Endodermal cell (in vitro differentiated cells): ENCODE measurements around the gene ARHGAP45. TPM values are rescaled to one million over a fixed set of nuclear protein-coding genes. Genes with fewer than 3 reads are reported as not detected.

ENCODE experiments used
- DNase-seq: peaks from one replicate; pipeline ENCODE4 v3.0.0-alpha.2; 2017
- H3K27ac ChIP-seq: 2 replicates; pipeline ENCODE4 v1.5.1; 2013; ENCODE audit warnings: mild to moderate bottlenecking, low read depth, low read length, moderate library complexity
- H3K27me3 ChIP-seq: 2 replicates; pipeline ENCODE4 v1.6.1; 2013; ENCODE audit warnings: mild to moderate bottlenecking, low read length, moderate library complexity; ENCODE audit not compliant: insufficient read depth, control insufficient read depth, poor library complexity, severe bottlenecking
- H3K36me3 ChIP-seq: 2 replicates; pipeline ENCODE4 v1.7.0; 2013; ENCODE audit warnings: mild to moderate bottlenecking, low read length, moderate library complexity; ENCODE audit not compliant: control insufficient read depth, insufficient read depth
- H3K4me1 ChIP-seq: one replicate; pipeline ENCODE4 v1.7.0; 2013; ENCODE audit warnings: low read length; ENCODE audit not compliant: control insufficient read depth, insufficient read depth
- H3K4me3 ChIP-seq: 2 replicates; pipeline ENCODE4 v1.5.1; 2013; ENCODE audit warnings: mild to moderate bottlenecking, low read length, moderate library complexity
- H3K9ac ChIP-seq: 2 replicates; pipeline ENCODE4 v1.6.1; 2013; ENCODE audit warnings: mild to moderate bottlenecking, low read length, moderate library complexity; ENCODE audit not compliant: poor library complexity, severe bottlenecking; ENCODE audit errors: extremely low read depth
- H3K9me3 ChIP-seq: 2 replicates; pipeline ENCODE4 v1.6.1; 2013; ENCODE audit warnings: mild to moderate bottlenecking, low read length, moderate library complexity; ENCODE audit not compliant: control insufficient read depth
- H3K27ac Mint-ChIP-seq: 2 replicates; pipeline ENCODE4 v1.8.0; 2020; ENCODE audit warnings: mixed read lengths
- H3K27me3 Mint-ChIP-seq: 2 replicates; pipeline ENCODE4 v1.8.0; 2021; ENCODE audit warnings: mild to moderate bottlenecking, mixed read lengths; ENCODE audit not compliant: insufficient read depth
- H3K36me3 Mint-ChIP-seq: 2 replicates; pipeline ENCODE4 v1.8.0; 2020; ENCODE audit warnings: low read depth, mixed read lengths
- H3K4me1 Mint-ChIP-seq: 2 replicates; pipeline ENCODE4 v1.8.0; 2020; ENCODE audit warnings: mixed read lengths
- H3K4me3 Mint-ChIP-seq: 2 replicates; pipeline ENCODE4 v1.8.0; 2020; ENCODE audit warnings: mild to moderate bottlenecking, moderate library complexity, mixed read lengths
- H3K9me3 Mint-ChIP-seq: 2 replicates; pipeline ENCODE4 v1.8.0; 2020; ENCODE audit warnings: mild to moderate bottlenecking, mixed read lengths
- CTCF ChIP-seq: fragments of 200-600 bp; sonication (generic); conservative IDR thresholded peaks from 2 replicates; pipeline ENCODE4 v1.5.0; 2021; ENCODE audit warnings: antibody characterized with exemption, mild to moderate bottlenecking
- WGBS, 2 experiments: methylation state at CpG; one replicate each; pipeline versions ENCODE4 v1.1.5 to v1.1.7; 2013; ENCODE audit warnings: missing lambda C conversion rate in 2 of 2, mixed read lengths in 1 of 2; ENCODE audit not compliant: insufficient coverage in 1 of 2, insufficient read length in 1 of 2; 5-methylcytosine and 5-hydroxymethylcytosine counted together
- total RNA-seq, 2 donors: library from RNA; stranded (reverse); fragmentation: NEBNext Ultra II Directional in 1 of 2; extraction: Animal tissue kit (Norgen Biotek cat#: 25700) in 1 of 2; gene quantifications; 2 replicates in 1 of 2; 3 replicates in 1 of 2; pipeline ENCODE4 v1.2.1, GENCODE V29; 2021

ARHGAP45 gene
- total RNA-seq, 2 donors from 2014 or later, result 14.8 to 17.1 TPM

- no peak overlapping the region for H3K27ac Mint-ChIP-seq
Measured at GRCh38 chr19:1055886-1056620, 10.9 kb upstream of the ARHGAP45 start.

GRCh38 chr19:1057176-1057855, 9.7 kb upstream of the ARHGAP45 start:
- Histone ChIP-seq H3K9me3 (peaks cover 18% of the 10 kb centered on the region), H3K27me3 (no peaks in the 10 kb centered on the region), H3K9ac (no peak overlapping the region), H3K36me3 (peaks cover 37% of the 10 kb centered on the region), H3K27ac (no peak overlapping the region), H3K4me3 (no peak overlapping the region), H3K4me1 (no peaks in the 10 kb centered on the region)
- Mint-ChIP-seq H3K4me1 (no peaks in the 10 kb centered on the region), H3K9me3 (no peaks in the 10 kb centered on the region), H3K27ac (no peak overlapping the region), H3K36me3 (peaks cover 24% of the 10 kb centered on the region), H3K27me3 (no peaks in the 10 kb centered on the region), H3K4me3 (no peak overlapping the region)
- peak; percentile 69 for DNase-seq
- peak; percentile 22 for TF ChIP-seq CTCF
- WGBS, 2 experiments, result 80 to 90% methylated on average over 3 of the region's 3 CpGs

More at GRCh38 chr19:1055886-1056620, 10.9 kb upstream of the ARHGAP45 start:
- Histone ChIP-seq H3K4me1 (no peaks in the 10 kb centered on the region), H3K27me3 (no peaks in the 10 kb centered on the region), H3K4me3 (no peak overlapping the region), H3K9me3 (peaks cover 18% of the 10 kb centered on the region), H3K36me3 (peaks cover 37% of the 10 kb centered on the region), H3K9ac (no peak overlapping the region), H3K27ac (no peak overlapping the region)
- no peaks in the 10 kb centered on the region for H3K4me1 Mint-ChIP-seq
- no peaks in the 10 kb centered on the region for H3K27me3 Mint-ChIP-seq
- no peaks in the 10 kb centered on the region for H3K9me3 Mint-ChIP-seq
- WGBS, 2 experiments, result 92 to 100% methylated on average over 11 to 20 of the region's 20 CpGs
- no peak overlapping the region for H3K4me3 Mint-ChIP-seq
- no peak for TF ChIP-seq CTCF
- DNase-seq, result no peak
- H3K36me3 Mint-ChIP-seq, result peaks cover 28% of the 10 kb centered on the region

- Histone ChIP-seq H3K4me1 (no peaks in the 10 kb centered on the region), H3K9ac (no peak overlapping the region), H3K27ac (no peak overlapping the region), H3K9me3 (peaks cover 18% of the 10 kb centered on the region), H3K27me3 (no peaks in the 10 kb centered on the region), H3K4me3 (no peak overlapping the region), H3K36me3 (peaks cover 37% of the 10 kb centered on the region)
- WGBS, 2 experiments, result 96 to 100% methylated on average over 4 to 5 of the region's 5 CpGs
- no peaks in the 10 kb centered on the region for H3K27me3 Mint-ChIP-seq
- H3K4me1 Mint-ChIP-seq, result no peaks in the 10 kb centered on the region
- no peak for TF ChIP-seq CTCF
- no peak overlapping the region for H3K27ac Mint-ChIP-seq
- peaks cover 22% of the 10 kb centered on the region for H3K36me3 Mint-ChIP-seq
- no peak overlapping the region for H3K4me3 Mint-ChIP-seq
- no peak for DNase-seq
- no peaks in the 10 kb centered on the region for H3K9me3 Mint-ChIP-seq
Measured at GRCh38 chr19:1058112-1058511, 8.9 kb upstream of the ARHGAP45 start.
